ENCODE data around the gene SMPD2.

The SMPD2 gene

GRCh38 chr6:109440331-109441068 lies at the start of gene SMPD2, which contains the start of gene PPIL6 (continued):
- TF ChIP-seq ZNF449 (tag by site-specific recombination; IDR thresholded peaks at IDR 0.05) (peak; percentile 67), GLIS1 (tag by site-specific recombination; IDR thresholded peaks at IDR 0.05) (peak; percentile 22; the same call in 1 of the 2 replicates), ZNF513 (tag by site-specific recombination; IDR thresholded peaks at IDR 0.05) (no peak), ZNF692 (tag by site-specific recombination; IDR thresholded peaks at IDR 0.05) (no peak), ZNF302 (tag by site-specific recombination; IDR thresholded peaks at IDR 0.05; ENCODE audit: low read depth) (no peak), ZNF391 (tag by site-specific recombination; IDR thresholded peaks at IDR 0.05; ENCODE audit: borderline replicate concordance, low read depth) (peak; percentile 32; the same call in 1 of the 2 replicates), ZNF174 (tag by site-specific recombination; IDR thresholded peaks at IDR 0.05) (no peak), GLIS2 (tag by site-specific recombination; IDR thresholded peaks at IDR 0.05) (peak; percentile 70), ZNF776 (tag by site-specific recombination; IDR thresholded peaks at IDR 0.05; ENCODE audit: borderline replicate concordance) (no peak), ZNF114 (tag by site-specific recombination; IDR thresholded peaks at IDR 0.05) (no peak), HOXC10 (CRISPR knock-in tag; IDR thresholded peaks at IDR 0.05) (no peak), ZNF274 (IDR thresholded peaks at IDR 0.05; ENCODE audit: low read length) (no peak), ZNF274 (tag by site-specific recombination; IDR thresholded peaks at IDR 0.05; ENCODE audit: borderline replicate concordance) (no peak), ZEB2 (tag by site-specific recombination; IDR thresholded peaks at IDR 0.05) (peak; percentile 68; the same call in 1 of the 2 replicates), ZFHX2 (tag by site-specific recombination; conservative IDR thresholded peaks at IDR 0.05) (peak; percentile 56), ZSCAN30 (tag by site-specific recombination; IDR thresholded peaks at IDR 0.05) (peak; percentile 69), ZBTB17 (tag by site-specific recombination; IDR thresholded peaks at IDR 0.05) (peak; percentile 12; the same call in 1 of the 2 replicates), ZNF600 (tag by site-specific recombination; IDR thresholded peaks at IDR 0.05) (no peak), ZBTB6 (tag by site-specific recombination; IDR thresholded peaks at IDR 0.05) (no peak), ZNF76 (tag by site-specific recombination; IDR thresholded peaks at IDR 0.05; ENCODE audit: borderline replicate concordance, low read depth) (no peak; the same call in 1 of the 2 replicates), ZBTB21 (tag by site-specific recombination; IDR thresholded peaks at IDR 0.05) (no peak)
- TF ChIP-seq, protein P1, sequence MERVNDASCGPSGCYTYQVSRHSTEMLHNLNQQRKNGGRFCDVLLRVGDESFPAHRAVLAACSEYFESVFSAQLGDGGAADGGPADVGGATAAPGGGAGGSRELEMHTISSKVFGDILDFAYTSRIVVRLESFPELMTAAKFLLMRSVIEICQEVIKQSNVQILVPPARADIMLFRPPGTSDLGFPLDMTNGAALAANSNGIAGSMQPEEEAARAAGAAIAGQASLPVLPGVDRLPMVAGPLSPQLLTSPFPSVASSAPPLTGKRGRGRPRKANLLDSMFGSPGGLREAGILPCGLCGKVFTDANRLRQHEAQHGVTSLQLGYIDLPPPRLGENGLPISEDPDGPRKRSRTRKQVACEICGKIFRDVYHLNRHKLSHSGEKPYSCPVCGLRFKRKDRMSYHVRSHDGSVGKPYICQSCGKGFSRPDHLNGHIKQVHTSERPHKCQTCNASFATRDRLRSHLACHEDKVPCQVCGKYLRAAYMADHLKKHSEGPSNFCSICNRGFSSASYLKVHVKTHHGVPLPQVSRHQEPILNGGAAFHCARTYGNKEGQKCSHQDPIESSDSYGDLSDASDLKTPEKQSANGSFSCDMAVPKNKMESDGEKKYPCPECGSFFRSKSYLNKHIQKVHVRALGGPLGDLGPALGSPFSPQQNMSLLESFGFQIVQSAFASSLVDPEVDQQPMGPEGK (tag by site-specific recombination; IDR thresholded peaks at IDR 0.05): no peak; the same call in 1 of the 2 replicates
- TF ChIP-seq, protein P2, sequence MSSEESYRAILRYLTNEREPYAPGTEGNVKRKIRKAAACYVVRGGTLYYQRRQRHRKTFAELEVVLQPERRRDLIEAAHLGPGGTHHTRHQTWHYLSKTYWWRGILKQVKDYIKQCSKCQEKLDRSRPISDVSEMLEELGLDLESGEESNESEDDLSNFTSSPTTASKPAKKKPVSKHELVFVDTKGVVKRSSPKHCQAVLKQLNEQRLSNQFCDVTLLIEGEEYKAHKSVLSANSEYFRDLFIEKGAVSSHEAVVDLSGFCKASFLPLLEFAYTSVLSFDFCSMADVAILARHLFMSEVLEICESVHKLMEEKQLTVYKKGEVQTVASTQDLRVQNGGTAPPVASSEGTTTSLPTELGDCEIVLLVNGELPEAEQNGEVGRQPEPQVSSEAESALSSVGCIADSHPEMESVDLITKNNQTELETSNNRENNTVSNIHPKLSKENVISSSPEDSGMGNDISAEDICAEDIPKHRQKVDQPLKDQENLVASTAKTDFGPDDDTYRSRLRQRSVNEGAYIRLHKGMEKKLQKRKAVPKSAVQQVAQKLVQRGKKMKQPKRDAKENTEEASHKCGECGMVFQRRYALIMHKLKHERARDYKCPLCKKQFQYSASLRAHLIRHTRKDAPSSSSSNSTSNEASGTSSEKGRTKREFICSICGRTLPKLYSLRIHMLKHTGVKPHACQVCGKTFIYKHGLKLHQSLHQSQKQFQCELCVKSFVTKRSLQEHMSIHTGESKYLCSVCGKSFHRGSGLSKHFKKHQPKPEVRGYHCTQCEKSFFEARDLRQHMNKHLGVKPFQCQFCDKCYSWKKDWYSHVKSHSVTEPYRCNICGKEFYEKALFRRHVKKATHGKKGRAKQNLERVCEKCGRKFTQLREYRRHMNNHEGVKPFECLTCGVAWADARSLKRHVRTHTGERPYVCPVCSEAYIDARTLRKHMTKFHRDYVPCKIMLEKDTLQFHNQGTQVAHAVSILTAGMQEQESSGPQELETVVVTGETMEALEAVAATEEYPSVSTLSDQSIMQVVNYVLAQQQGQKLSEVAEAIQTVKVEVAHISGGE (tag by site-specific recombination; conservative IDR thresholded peaks at IDR 0.05; ENCODE audit: low read depth): 0 out of 2 replicates have a peak, but pooled peaks have one; percentile 26
- TF ChIP-seq, protein P3, sequence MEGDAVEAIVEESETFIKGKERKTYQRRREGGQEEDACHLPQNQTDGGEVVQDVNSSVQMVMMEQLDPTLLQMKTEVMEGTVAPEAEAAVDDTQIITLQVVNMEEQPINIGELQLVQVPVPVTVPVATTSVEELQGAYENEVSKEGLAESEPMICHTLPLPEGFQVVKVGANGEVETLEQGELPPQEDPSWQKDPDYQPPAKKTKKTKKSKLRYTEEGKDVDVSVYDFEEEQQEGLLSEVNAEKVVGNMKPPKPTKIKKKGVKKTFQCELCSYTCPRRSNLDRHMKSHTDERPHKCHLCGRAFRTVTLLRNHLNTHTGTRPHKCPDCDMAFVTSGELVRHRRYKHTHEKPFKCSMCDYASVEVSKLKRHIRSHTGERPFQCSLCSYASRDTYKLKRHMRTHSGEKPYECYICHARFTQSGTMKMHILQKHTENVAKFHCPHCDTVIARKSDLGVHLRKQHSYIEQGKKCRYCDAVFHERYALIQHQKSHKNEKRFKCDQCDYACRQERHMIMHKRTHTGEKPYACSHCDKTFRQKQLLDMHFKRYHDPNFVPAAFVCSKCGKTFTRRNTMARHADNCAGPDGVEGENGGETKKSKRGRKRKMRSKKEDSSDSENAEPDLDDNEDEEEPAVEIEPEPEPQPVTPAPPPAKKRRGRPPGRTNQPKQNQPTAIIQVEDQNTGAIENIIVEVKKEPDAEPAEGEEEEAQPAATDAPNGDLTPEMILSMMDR (tag by site-specific recombination; IDR thresholded peaks at IDR 0.05): peak; percentile 59; the same call in 1 of the 2 replicates

Data from HEK293 (cell line).